HG03103 (cell line): Measurements from ENCODE around the gene YTHDF1.
"Not testable (repeated sequence)": the region's sequence is repeated elsewhere in the genome, so short reads cannot be mapped to it uniquely, and the experiment has no call there.

Experiments
- ATAC-seq: cut with Tn5 transposase; IDR thresholded peaks from one replicate; pipeline ENCODE4 v1.9.1; 2021; ENCODE audit warnings: low read depth; ENCODE audit not compliant: unreplicated experiment

Gene YTHDF1

GRCh38 chr20:63216041-63216848 lies at the start of gene YTHDF1:
Gene YTHDF1, minus strand, starts transcription at chr20:63216131. Its CDS starts 239 bp downstream, at chr20:63215892.
- ATAC-seq = peak; percentile 75

- no peak for ATAC-seq
Observed at GRCh38 chr20:63264519-63264918, 48.6 kb upstream of the YTHDF1 start.

GRCh38 chr20:63264000-63264399 lies 48.1 kb upstream of the YTHDF1 start:
- no peak for ATAC-seq

GRCh38 chr20:63262836-63263235 lies 46.9 kb upstream of the YTHDF1 start:
- no peak for ATAC-seq

GRCh38 chr20:63261795-63262528 lies 46.0 kb upstream of the YTHDF1 start:
- no peak for ATAC-seq

- no peak for ATAC-seq
Observed at GRCh38 chr20:63261060-63261794, 45.3 kb upstream of the YTHDF1 start.

- ATAC-seq = no peak
Observed at GRCh38 chr20:63260521-63260920, 44.6 kb upstream of the YTHDF1 start.

GRCh38 chr20:63259734-63260460 lies 44.0 kb upstream of the YTHDF1 start:
- ATAC-seq = no peak

- no peak for ATAC-seq
Observed at GRCh38 chr20:63258781-63259180, 42.9 kb upstream of the YTHDF1 start.

GRCh38 chr20:63257629-63258028 lies 41.7 kb upstream of the YTHDF1 start:
- ATAC-seq = no peak

- ATAC-seq = no peak
Observed at GRCh38 chr20:63256954-63257353, 41.0 kb upstream of the YTHDF1 start.

GRCh38 chr20:63255931-63256704 lies 40.2 kb upstream of the YTHDF1 start:
- ATAC-seq = no peak

- no peak for ATAC-seq
Observed at GRCh38 chr20:63254606-63255384, 38.9 kb upstream of the YTHDF1 start.

GRCh38 chr20:63254232-63254605 lies 38.3 kb upstream of the YTHDF1 start, which contains the start of gene NKAIN4:
Gene NKAIN4, minus strand, starts transcription at chr20:63254463. Its CDS starts 13 bp downstream, at chr20:63254450.
- no peak for ATAC-seq

GRCh38 chr20:63253438-63254231 lies 37.7 kb upstream of the YTHDF1 start:
- no peak for ATAC-seq

- no peak for ATAC-seq
Observed at GRCh38 chr20:63253065-63253437, 37.1 kb upstream of the YTHDF1 start.

GRCh38 chr20:63252284-63252711 lies 36.4 kb upstream of the YTHDF1 start:
- no peak for ATAC-seq

GRCh38 chr20:63251350-63251749 lies 35.4 kb upstream of the YTHDF1 start:
- ATAC-seq = not testable (repeated sequence)
